Measurements from ENCODE around the gene CHN2. TPM values are rescaled to one million over a fixed set of nuclear protein-coding genes. Genes with fewer than 3 reads are reported as not detected.

Gene CHN2
- total and polyA plus RNA-seq, 3 experiments from 2014 or later: 4.1 to 30.4 (median 5.3) TPM

GRCh38 chr7:29372351-29373090 is 177.9 kb downstream of the CHN2 start:
- ChIA-PET CTCF (interaction anchor here (0.8 kb wide), 1 partner anchor 12 kb away, joined by 3 read pairs; no protein-coding TSS in a partner anchor), POLR2A (no interaction called here)
- DNase-seq: no peak
- Histone ChIP-seq H3K27ac (ENCODE audit: low read depth, low read length) (no peak overlapping the region), H3K4me3 (ENCODE audit: low read length) (no peak overlapping the region), H3K4me1 (ENCODE audit: insufficient read depth, low read length) (no peaks in the 10 kb centered on the region), H3K9me3 (ENCODE audit: low read length) (no peaks in the 10 kb centered on the region), H3K36me3 (ENCODE audit: insufficient read depth, low read length) (no peaks in the 10 kb centered on the region), H3K27me3 (ENCODE audit: insufficient read depth, low read length, poor library complexity, severe bottlenecking) (no peaks in the 10 kb centered on the region)
- H3K27me3 Mint-ChIP-seq: peaks cover 0 to 1% of the 10 kb centered on the region in 2 donors
- H3K36me3 Mint-ChIP-seq: peaks cover 4 to 44% (median 11%) of the 10 kb centered on the region in 3 donors
- H3K4me1 Mint-ChIP-seq: peaks cover 0 to 2% (median 0%) of the 10 kb centered on the region in 3 donors
- H3K27ac Mint-ChIP-seq: no peak overlapping the region
- H3K4me3 Mint-ChIP-seq: no peak overlapping the region
- no peaks in the 10 kb centered on the region for H3K9me3 Mint-ChIP-seq

DNA sequence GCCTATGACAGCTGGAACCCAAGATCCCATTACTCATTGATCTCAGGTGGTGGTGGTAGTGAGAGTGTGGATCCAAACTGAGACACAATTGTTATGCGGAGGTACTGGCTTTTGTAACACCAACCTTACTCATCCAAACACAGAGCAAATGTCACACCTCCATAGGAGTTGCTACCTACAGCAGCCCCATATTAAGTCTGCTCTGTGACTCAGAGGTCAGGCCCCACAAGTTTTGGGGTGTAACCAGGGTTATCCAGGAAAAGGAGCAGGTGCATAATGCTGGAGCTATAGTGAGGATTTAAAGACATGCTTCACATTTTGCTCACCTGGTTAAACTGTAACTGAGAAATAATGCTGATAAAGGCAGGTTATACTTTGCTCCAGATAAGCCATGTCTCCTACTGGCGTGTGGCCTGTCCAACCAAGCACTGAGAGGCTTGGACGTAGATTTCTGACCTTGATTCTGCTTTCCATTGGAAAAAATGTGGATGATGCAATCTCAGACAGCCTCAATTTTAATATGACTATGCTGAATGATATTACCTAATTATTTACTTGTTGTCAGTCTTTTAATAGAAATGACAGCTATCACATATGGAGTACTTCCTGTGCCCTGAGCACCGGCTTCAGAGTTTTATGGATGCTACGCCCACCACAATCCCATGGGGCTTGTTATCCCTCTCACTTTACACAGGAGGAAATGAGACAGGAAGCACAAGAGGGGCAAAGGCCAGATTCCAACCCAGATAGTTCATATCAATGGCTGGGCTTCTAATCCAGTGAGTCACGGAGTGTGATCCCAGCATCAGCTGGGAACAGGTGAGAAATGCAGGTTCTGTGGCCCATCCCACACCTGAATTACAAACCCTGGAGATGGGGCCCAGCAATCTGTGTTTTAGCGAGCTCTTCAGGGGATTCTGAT is 181.3 kb downstream of the CHN2 start:
- CTCF ChIA-PET: interaction anchor here (0.9 kb wide), 1 partner anchor 449 kb away, joined by 3 read pairs; no protein-coding TSS in a partner anchor
- Histone ChIP-seq H3K4me3 (ENCODE audit: low read length) (no peak overlapping the region), H3K27me3 (ENCODE audit: insufficient read depth, low read length, poor library complexity, severe bottlenecking) (no peaks in the 10 kb centered on the region), H3K4me1 (ENCODE audit: insufficient read depth, low read length) (no peaks in the 10 kb centered on the region), H3K27ac (ENCODE audit: low read depth, low read length) (no peak overlapping the region), H3K9me3 (ENCODE audit: low read length) (no peaks in the 10 kb centered on the region), H3K36me3 (ENCODE audit: insufficient read depth, low read length) (no peaks in the 10 kb centered on the region)
- no peaks in the 10 kb centered on the region for H3K9me3 Mint-ChIP-seq
- peak overlapping the region in 1 of 7 donors; percentile 55 for H3K4me3 Mint-ChIP-seq
- H3K36me3 Mint-ChIP-seq: peaks cover 7 to 29% (median 19%) of the 10 kb centered on the region in 3 donors
- no peak for DNase-seq
- POLR2A ChIA-PET: no interaction called here
- H3K4me1 Mint-ChIP-seq: peaks cover 0 to 2% (median 0%) of the 10 kb centered on the region in 3 donors
- no peaks in the 10 kb centered on the region for H3K27me3 Mint-ChIP-seq
- H3K27ac Mint-ChIP-seq: no peak overlapping the region

- H3K4me3 ChIP-seq (ENCODE audit: low read length): no peak overlapping the region
- no peak for DNase-seq
- CTCF ChIA-PET: interaction anchor here (1.1 kb wide), 1 partner anchor 11 kb away, joined by 3 read pairs; no protein-coding TSS in a partner anchor
Observed at GRCh38 chr7:29377718-29378117, 183.1 kb downstream of the CHN2 start.

GRCh38 chr7:29379551-29379950 is 185.0 kb downstream of the CHN2 start:
- no peak overlapping the region for H3K4me3 ChIP-seq (ENCODE audit: low read length)
- H3K4me1 ChIP-seq (ENCODE audit: insufficient read depth, low read length): no peaks in the 10 kb centered on the region
- H3K27me3 ChIP-seq (ENCODE audit: insufficient read depth, low read length, poor library complexity, severe bottlenecking): no peaks in the 10 kb centered on the region
- Mint-ChIP-seq H3K4me3 (no peak overlapping the region), H3K27ac (no peak overlapping the region), H3K36me3 (peaks cover 7 to 14% (median 11%) of the 10 kb centered on the region in 3 donors), H3K27me3 (no peaks in the 10 kb centered on the region), H3K4me1 (no peaks in the 10 kb centered on the region), H3K9me3 (no peaks in the 10 kb centered on the region)
- POLR2A ChIA-PET: no interaction called here
- no peak for DNase-seq
- H3K36me3 ChIP-seq (ENCODE audit: insufficient read depth, low read length): no peaks in the 10 kb centered on the region
- H3K9me3 ChIP-seq (ENCODE audit: low read length): no peaks in the 10 kb centered on the region
- CTCF ChIA-PET: no interaction called here
- H3K27ac ChIP-seq (ENCODE audit: low read depth, low read length): no peak overlapping the region

More at GRCh38 chr7:29377718-29378117, 183.1 kb downstream of the CHN2 start:
- POLR2A ChIA-PET: no interaction called here
- no peaks in the 10 kb centered on the region for H3K27me3 ChIP-seq (ENCODE audit: insufficient read depth, low read length, poor library complexity, severe bottlenecking)
- no peaks in the 10 kb centered on the region for H3K4me1 ChIP-seq (ENCODE audit: insufficient read depth, low read length)
- Mint-ChIP-seq H3K4me3 (no peak overlapping the region), H3K36me3 (peaks cover 7 to 15% (median 14%) of the 10 kb centered on the region in 3 donors), H3K27ac (no peak overlapping the region), H3K9me3 (no peaks in the 10 kb centered on the region), H3K4me1 (peaks cover 0 to 2% (median 0%) of the 10 kb centered on the region in 3 donors), H3K27me3 (no peaks in the 10 kb centered on the region)
- no peak overlapping the region for H3K27ac ChIP-seq (ENCODE audit: low read depth, low read length)
- no peaks in the 10 kb centered on the region for H3K36me3 ChIP-seq (ENCODE audit: insufficient read depth, low read length)
- no peaks in the 10 kb centered on the region for H3K9me3 ChIP-seq (ENCODE audit: low read length)

GRCh38 chr7:29381206-29382094 is 186.9 kb downstream of the CHN2 start:
- Mint-ChIP-seq H3K4me3 (no peak overlapping the region), H3K4me1 (no peaks in the 10 kb centered on the region), H3K27ac (peak overlapping the region in 1 of 8 donors; percentile 64), H3K9me3 (no peaks in the 10 kb centered on the region), H3K36me3 (peaks cover 2 to 12% (median 7%) of the 10 kb centered on the region in 3 donors), H3K27me3 (no peaks in the 10 kb centered on the region)
- no peaks in the 10 kb centered on the region for H3K9me3 ChIP-seq (ENCODE audit: low read length)
- no peaks in the 10 kb centered on the region for H3K36me3 ChIP-seq (ENCODE audit: insufficient read depth, low read length)
- H3K27ac ChIP-seq (ENCODE audit: low read depth, low read length): no peak overlapping the region
- ChIA-PET POLR2A (no interaction called here), CTCF (interaction anchor here (0.9 kb wide), 1 partner anchor 27 kb away, joined by 3 read pairs; no protein-coding TSS in a partner anchor)
- DNase-seq: no peak
- H3K4me3 ChIP-seq (ENCODE audit: low read length): no peak overlapping the region
- no peaks in the 10 kb centered on the region for H3K4me1 ChIP-seq (ENCODE audit: insufficient read depth, low read length)
- H3K27me3 ChIP-seq (ENCODE audit: insufficient read depth, low read length, poor library complexity, severe bottlenecking): no peaks in the 10 kb centered on the region

GRCh38 chr7:29384277-29384676 is 189.7 kb downstream of the CHN2 start:
- Histone ChIP-seq H3K27me3 (ENCODE audit: insufficient read depth, low read length, poor library complexity, severe bottlenecking) (no peaks in the 10 kb centered on the region), H3K27ac (ENCODE audit: low read depth, low read length) (no peak overlapping the region), H3K36me3 (ENCODE audit: insufficient read depth, low read length) (no peaks in the 10 kb centered on the region), H3K4me3 (ENCODE audit: low read length) (no peak overlapping the region), H3K9me3 (ENCODE audit: low read length) (no peaks in the 10 kb centered on the region), H3K4me1 (ENCODE audit: insufficient read depth, low read length) (no peaks in the 10 kb centered on the region)
- H3K27me3 Mint-ChIP-seq: no peaks in the 10 kb centered on the region
- H3K27ac Mint-ChIP-seq: no peak overlapping the region
- CTCF ChIA-PET: no interaction called here
- no peaks in the 10 kb centered on the region for H3K9me3 Mint-ChIP-seq
- no peak overlapping the region for H3K4me3 Mint-ChIP-seq
- no peaks in the 10 kb centered on the region for H3K4me1 Mint-ChIP-seq
- no peak for DNase-seq
- POLR2A ChIA-PET: no interaction called here
- H3K36me3 Mint-ChIP-seq: peaks cover 0 to 4% (median 1%) of the 10 kb centered on the region in 3 donors

- H3K36me3 ChIP-seq (ENCODE audit: insufficient read depth, low read length): no peaks in the 10 kb centered on the region
- Mint-ChIP-seq H3K27me3 (no peaks in the 10 kb centered on the region), H3K27ac (no peak overlapping the region), H3K4me3 (no peak overlapping the region), H3K36me3 (peaks cover 0 to 2% (median 1%) of the 10 kb centered on the region in 3 donors), H3K9me3 (no peaks in the 10 kb centered on the region), H3K4me1 (peaks cover 0 to 3% (median 0%) of the 10 kb centered on the region in 3 donors)
- no peak overlapping the region for H3K27ac ChIP-seq (ENCODE audit: low read depth, low read length)
- no peaks in the 10 kb centered on the region for H3K9me3 ChIP-seq (ENCODE audit: low read length)
- H3K4me1 ChIP-seq (ENCODE audit: insufficient read depth, low read length): no peaks in the 10 kb centered on the region
- no peak for DNase-seq
- H3K4me3 ChIP-seq (ENCODE audit: low read length): no peak overlapping the region
- H3K27me3 ChIP-seq (ENCODE audit: insufficient read depth, low read length, poor library complexity, severe bottlenecking): no peaks in the 10 kb centered on the region
- POLR2A ChIA-PET: no interaction called here
- CTCF ChIA-PET: no interaction called here
Observed at GRCh38 chr7:29385214-29385814, 190.7 kb downstream of the CHN2 start.

Measured in CD8-positive, alpha-beta memory T cell (primary cell).